EH (cell line): ENCODE results near the gene KBTBD8.

ENCODE experiments used
- DNase-seq: peaks from one replicate; pipeline ENCODE4 v3.0.0-alpha.2; 2015; ENCODE audit warnings: low read depth

The KBTBD8 gene

DNA sequence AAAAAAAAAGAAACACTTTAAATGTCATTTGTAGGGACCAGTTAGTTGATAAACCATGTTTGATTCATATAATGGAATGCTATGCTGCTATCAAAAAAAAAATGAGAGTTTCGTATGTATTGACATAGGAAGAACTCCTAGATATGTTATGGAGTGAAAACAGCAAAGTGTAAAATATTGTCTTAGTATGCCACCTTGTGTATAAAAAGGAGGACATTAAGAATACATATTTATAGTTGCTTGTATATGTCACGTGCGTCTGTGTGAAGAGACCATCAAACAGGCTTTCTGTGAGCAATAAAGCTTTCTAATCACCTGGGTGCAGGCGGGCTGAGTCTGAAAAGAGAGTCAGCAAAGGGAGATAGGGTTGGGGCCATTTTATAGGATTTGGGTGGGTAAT, 39.5 kb downstream of the KBTBD8 start:
- peak; percentile 8 for DNase-seq

GRCh38 chr3:67044295-67044694, 46.2 kb downstream of the KBTBD8 start:
- peak; percentile 20 for DNase-seq

GRCh38 chr3:67044955-67045354, 46.8 kb downstream of the KBTBD8 start:
- peak; percentile 23 for DNase-seq

DNA sequence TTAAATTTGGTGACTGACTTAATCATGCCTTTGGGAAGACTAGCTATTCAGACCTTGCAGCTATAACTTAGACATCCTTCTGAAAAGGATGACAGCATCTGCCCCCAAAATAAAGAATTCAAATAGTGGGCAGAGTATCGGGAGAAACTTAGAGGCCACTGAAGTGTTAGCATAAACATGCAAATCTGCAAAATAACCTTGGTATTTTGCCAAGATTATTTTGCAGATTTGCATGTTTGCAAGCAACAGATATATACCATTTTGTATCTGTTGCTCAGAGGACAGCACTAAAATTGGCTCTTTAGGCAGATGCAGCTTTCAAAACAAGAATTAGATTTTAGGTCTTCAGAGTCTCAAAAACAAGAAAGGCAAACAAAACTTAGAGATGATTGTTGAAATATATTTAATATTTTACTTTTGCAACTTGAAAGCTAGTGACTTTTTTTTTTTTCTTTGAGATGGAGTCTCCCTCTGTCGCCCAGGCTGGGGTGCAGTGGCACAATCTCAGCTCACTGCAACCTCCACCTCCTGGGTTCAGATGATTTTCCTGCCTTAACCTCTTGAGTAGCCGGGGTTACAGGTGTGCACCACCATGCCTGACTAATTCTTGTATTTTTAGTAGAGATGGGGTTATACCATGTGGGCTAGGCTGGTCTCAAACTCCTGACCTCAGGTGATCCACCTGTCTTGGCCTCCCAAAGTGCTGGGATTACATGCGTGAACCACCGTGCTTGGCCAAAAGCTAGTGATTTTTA, 47.8 kb downstream of the KBTBD8 start:
- no peak for DNase-seq

- no peak for DNase-seq
Measured at GRCh38 chr3:67047051-67047450, 48.9 kb downstream of the KBTBD8 start.

- no peak for DNase-seq
Measured at GRCh38 chr3:67048067-67048714, 50.1 kb downstream of the KBTBD8 start.

GRCh38 chr3:67048715-67049074, 50.6 kb downstream of the KBTBD8 start:
- no peak for DNase-seq

GRCh38 chr3:67059443-67059842, 61.3 kb downstream of the KBTBD8 start:
- no peak for DNase-seq
